Epithelial cell of esophagus (primary cell): Measurements from ENCODE around the gene MRPL38.
A peak's percentile ranks its signal among the peaks of the same experiment; 100 is the strongest.

Experiments used
- DNase-seq: peaks from one replicate; pipeline ENCODE4 v3.0.0; 2010; ENCODE audit warnings: low read depth
- H3K4me3 ChIP-seq: 2 replicates; pipeline ENCODE4 v1.5.1; 2011; ENCODE audit warnings: mild to moderate bottlenecking, low read length, control low read depth
- CTCF ChIP-seq: IDR thresholded peaks from 2 replicates; pipeline ENCODE4 v1.5.1; 2011; ENCODE audit warnings: low read depth, mild to moderate bottlenecking, low read length, control low read depth, inconsistent platforms; ENCODE audit not compliant: insufficient read depth; ENCODE audit errors: missing control alignments

The MRPL38 gene

GRCh38 chr17:75898065-75898464, 6.6 kb downstream of the MRPL38 start:
- no peak overlapping the region for H3K4me3 ChIP-seq
- no peak for TF ChIP-seq CTCF
- DNase-seq: no peak

- TF ChIP-seq CTCF: no peak
- H3K4me3 ChIP-seq: peak overlapping the region; percentile 63
- DNase-seq: no peak
These were observed 7.3 kb downstream of the MRPL38 start for GRCh38 chr17:75897160-75898019.

- peak within 1 kb of the TSS; percentile 63 for H3K4me3 ChIP-seq
- peak; percentile 20 for TF ChIP-seq CTCF
- DNase-seq: peak; percentile 79
These were observed 8.1 kb downstream of the MRPL38 start, which contains the start of gene TRIM65 for GRCh38 chr17:75896415-75897159. Gene TRIM65, minus strand, starts transcription at chr17:75896951. Its CDS starts 14 bp downstream, at chr17:75896937.

- peak overlapping the region; percentile 63 for H3K4me3 ChIP-seq
- no peak for DNase-seq
- TF ChIP-seq CTCF: no peak
These were observed 9.1 kb downstream of the MRPL38 start for GRCh38 chr17:75895370-75896155.

- no peak for DNase-seq
- no peak for TF ChIP-seq CTCF
- H3K4me3 ChIP-seq: no peak overlapping the region
These were observed 10.5 kb downstream of the MRPL38 start for GRCh38 chr17:75894049-75894733.
